ENCODE results near the gene FAM227B. TPM values are rescaled to one million over a fixed set of nuclear protein-coding genes. Genes with fewer than 3 reads are reported as not detected.

Gene FAM227B
- total RNA-seq, 1 donor from 2014 or later = 25.1 TPM

GRCh38 chr15:49570174-49570573, 50.4 kb downstream of the FAM227B start:
- Mint-ChIP-seq H3K4me1 (peaks cover 3% of the 10 kb centered on the region), H3K4me3 (no peak overlapping the region), H3K36me3 (peaks cover 5% of the 10 kb centered on the region), H3K27me3 (ENCODE audit: insufficient read depth, low read depth) (no peaks in the 10 kb centered on the region), H3K27ac (no peak overlapping the region), H3K9me3 (no peaks in the 10 kb centered on the region)
- no peaks in the 10 kb centered on the region for H3K4me1 ChIP-seq
- TF ChIP-seq EZH2 (IDR thresholded peaks at IDR 0.05) (no peak), EZH2phosphoT487 (IDR thresholded peaks at IDR 0.05) (no peak), CTCF (IDR thresholded peaks at IDR 0.05) (no peak)
- no peak overlapping the region for H3K4me3 ChIP-seq
- H2AFZ ChIP-seq (replicated peaks) = no peak overlapping the region
- no peaks in the 10 kb centered on the region for H4K20me1 ChIP-seq (ENCODE audit: low read depth)
- H3K27me3 ChIP-seq = no peaks in the 10 kb centered on the region
- no peaks in the 10 kb centered on the region for H3K9me3 ChIP-seq (ENCODE audit: low read depth)
- no peaks in the 10 kb centered on the region for H3K79me2 ChIP-seq (ENCODE audit: low read depth)
- no peaks in the 10 kb centered on the region for H3K36me3 ChIP-seq
- no peaks in the 10 kb centered on the region for H3F3A ChIP-seq (ENCODE audit: low read depth)
- no peak for DNase-seq (ENCODE audit: low spot score)
- H3K27ac ChIP-seq = no peak overlapping the region
- no peak overlapping the region for H3K4me2 ChIP-seq
- no peak overlapping the region for H3K9ac ChIP-seq

GRCh38 chr15:49560045-49560444, 60.6 kb downstream of the FAM227B start:
- TF ChIP-seq EZH2phosphoT487 (IDR thresholded peaks at IDR 0.05) (no peak), EZH2 (IDR thresholded peaks at IDR 0.05) (no peak), CTCF (IDR thresholded peaks at IDR 0.05) (no peak)
- Histone ChIP-seq H3K4me2 (no peak overlapping the region), H3K9ac (no peak overlapping the region), H3K4me3 (no peak overlapping the region), H3K27me3 (no peaks in the 10 kb centered on the region), H2AFZ (replicated peaks) (no peak overlapping the region), H3K9me3 (ENCODE audit: low read depth) (peaks cover 2% of the 10 kb centered on the region), H3F3A (ENCODE audit: low read depth) (no peaks in the 10 kb centered on the region), H4K20me1 (ENCODE audit: low read depth) (no peaks in the 10 kb centered on the region), H3K27ac (no peak overlapping the region), H3K79me2 (ENCODE audit: low read depth) (no peaks in the 10 kb centered on the region), H3K4me1 (no peaks in the 10 kb centered on the region), H3K36me3 (no peaks in the 10 kb centered on the region)
- no peak for DNase-seq (ENCODE audit: low spot score)
- H3K4me1 Mint-ChIP-seq = no peaks in the 10 kb centered on the region
- H3K36me3 Mint-ChIP-seq = peaks cover 3% of the 10 kb centered on the region
- H3K9me3 Mint-ChIP-seq = peaks cover 53% of the 10 kb centered on the region
- peaks cover 4% of the 10 kb centered on the region for H3K27me3 Mint-ChIP-seq (ENCODE audit: insufficient read depth, low read depth)
- no peak overlapping the region for H3K27ac Mint-ChIP-seq
- no peak overlapping the region for H3K4me3 Mint-ChIP-seq

GRCh38 chr15:49558929-49559328, 61.7 kb downstream of the FAM227B start:
- Mint-ChIP-seq H3K4me3 (peak overlapping the region; percentile 21), H3K9me3 (peaks cover 55% of the 10 kb centered on the region), H3K4me1 (no peaks in the 10 kb centered on the region), H3K27me3 (ENCODE audit: insufficient read depth, low read depth) (peaks cover 4% of the 10 kb centered on the region), H3K36me3 (peaks cover 3% of the 10 kb centered on the region), H3K27ac (no peak overlapping the region)
- no peak overlapping the region for H3K9ac ChIP-seq
- H3K4me1 ChIP-seq = no peaks in the 10 kb centered on the region
- peaks cover 2% of the 10 kb centered on the region for H3K9me3 ChIP-seq (ENCODE audit: low read depth)
- no peak for TF ChIP-seq EZH2phosphoT487 (IDR thresholded peaks at IDR 0.05)
- TF ChIP-seq CTCF (IDR thresholded peaks at IDR 0.05) = no peak
- no peak for TF ChIP-seq EZH2 (IDR thresholded peaks at IDR 0.05)
- no peaks in the 10 kb centered on the region for H3K36me3 ChIP-seq
- H3K27ac ChIP-seq = no peak overlapping the region
- no peak for DNase-seq (ENCODE audit: low spot score)
- no peaks in the 10 kb centered on the region for H3K27me3 ChIP-seq
- H4K20me1 ChIP-seq (ENCODE audit: low read depth) = no peaks in the 10 kb centered on the region
- H3K4me3 ChIP-seq = no peak overlapping the region
- no peak overlapping the region for H3K4me2 ChIP-seq
- H3K79me2 ChIP-seq (ENCODE audit: low read depth) = no peaks in the 10 kb centered on the region
- H3F3A ChIP-seq (ENCODE audit: low read depth) = no peaks in the 10 kb centered on the region
- no peak overlapping the region for H2AFZ ChIP-seq (replicated peaks)
